CD8-positive, alpha-beta memory T cell (primary cell): ENCODE results near the gene SLC38A8. TPM values are rescaled to one million over a fixed set of nuclear protein-coding genes. Genes with fewer than 3 reads are reported as not detected.
A peak's percentile ranks its signal among the peaks of the same experiment; 100 is the strongest.

Experiments used
- CTCF ChIA-PET: fragments of 350-600 bp; sonication (Branson Sonifier 250); formaldehyde crosslinking; loops from one replicate; lab custom pipeline; 2021; ENCODE audit warnings: antibody characterized with exemption; lab: Charles Lee
- POLR2A ChIA-PET: fragments of 350-600 bp; sonication (Branson Sonifier 250); formaldehyde crosslinking; loops from one replicate; lab custom pipeline; 2021; ENCODE audit warnings: antibody characterized with exemption; lab: Charles Lee
- DNase-seq, 5 donors: peaks; one replicate each; pipeline versions ENCODE4 v3.0.0 to v3.0.0-alpha.2; 2020 to 2022; ENCODE audit warnings: mixed read lengths in 1 of 5
- H3K27ac ChIP-seq: one replicate; pipeline ENCODE4 v1.7.0; 2013; ENCODE audit warnings: low read depth, mild to moderate bottlenecking, low read length, moderate library complexity
- H3K27me3 ChIP-seq: 2 replicates; pipeline ENCODE4 v1.7.0; 2013; ENCODE audit warnings: low read length, mild to moderate bottlenecking; ENCODE audit not compliant: insufficient read depth, poor library complexity, severe bottlenecking
- H3K36me3 ChIP-seq: 2 replicates; pipeline ENCODE4 v1.7.0; 2013; ENCODE audit warnings: mild to moderate bottlenecking, low read length, moderate library complexity; ENCODE audit not compliant: insufficient read depth
- H3K4me1 ChIP-seq: 2 replicates; pipeline ENCODE4 v1.7.0; 2013; ENCODE audit warnings: mild to moderate bottlenecking, low read length, moderate library complexity; ENCODE audit not compliant: insufficient read depth
- H3K4me3 ChIP-seq: 2 replicates; pipeline ENCODE4 v1.7.0; 2013; ENCODE audit warnings: mild to moderate bottlenecking, low read length
- H3K9me3 ChIP-seq: 2 replicates; pipeline ENCODE4 v1.7.0; 2013; ENCODE audit warnings: mild to moderate bottlenecking, low read length
- H3K27ac Mint-ChIP-seq, 8 donors: one replicate each; pipeline ENCODE4 v1.8.0; 2020 to 2021; ENCODE audit warnings: mixed read lengths in 8 of 8, mild to moderate bottlenecking in 6 of 8, inconsistent platforms in 3 of 8, moderate library complexity in 3 of 8
- H3K27me3 Mint-ChIP-seq, 2 donors: one replicate each; pipeline ENCODE4 v1.8.0; 2020 to 2021; ENCODE audit warnings: mixed read lengths in 2 of 2, mild to moderate bottlenecking in 1 of 2, moderate library complexity in 1 of 2
- H3K36me3 Mint-ChIP-seq, 3 donors: one replicate each; pipeline ENCODE4 v1.8.0; 2020 to 2021; ENCODE audit warnings: mixed read lengths in 3 of 3, inconsistent platforms in 1 of 3, mild to moderate bottlenecking in 1 of 3
- H3K4me1 Mint-ChIP-seq, 3 donors: one replicate each; pipeline ENCODE4 v1.8.0; 2020 to 2021; ENCODE audit warnings: mixed read lengths in 3 of 3, inconsistent platforms in 1 of 3, mild to moderate bottlenecking in 1 of 3
- H3K4me3 Mint-ChIP-seq, 7 donors: one replicate each; pipeline ENCODE4 v1.8.0; 2020 to 2021; ENCODE audit warnings: mixed read lengths in 7 of 7, mild to moderate bottlenecking in 6 of 7, moderate library complexity in 4 of 7, inconsistent platforms in 2 of 7
- H3K9me3 Mint-ChIP-seq, 5 donors: one replicate each; pipeline ENCODE4 v1.8.0; 2020 to 2022; ENCODE audit warnings: mixed read lengths in 5 of 5, mild to moderate bottlenecking in 3 of 5, moderate library complexity in 2 of 5, inconsistent platforms in 1 of 5
- polyA plus RNA-seq: library from polyadenylated mRNA; unstranded; fragments of 300-500 nt; fragmentation: Illumina TruSeq; gene quantifications from one replicate; pipeline ENCODE4 v1.2.3, GENCODE V29; 2021
- total RNA-seq, 2 experiments: library from RNA; stranded (reverse); gene quantifications; one replicate each; pipeline ENCODE4 v1.2.3, GENCODE V29; 2021

Gene SLC38A8
- total and polyA plus RNA-seq, 3 experiments from 2014 or later = not detected

GRCh38 chr16:84059111-84059510 is 16.5 kb upstream of the SLC38A8 start:
- H3K27ac ChIP-seq = no peak overlapping the region
- peaks cover 5 to 98% (median 38%) of the 10 kb centered on the region in 3 donors for H3K36me3 Mint-ChIP-seq
- H3K4me1 Mint-ChIP-seq = peaks cover 0 to 2% (median 0%) of the 10 kb centered on the region in 3 donors
- H3K27ac Mint-ChIP-seq = peak overlapping the region in 1 of 8 donors; percentile 47
- no peaks in the 10 kb centered on the region for H3K4me1 ChIP-seq
- H3K36me3 ChIP-seq = peaks cover 69% of the 10 kb centered on the region
- no peak overlapping the region for H3K4me3 Mint-ChIP-seq
- no peak overlapping the region for H3K4me3 ChIP-seq
- no peaks in the 10 kb centered on the region for H3K9me3 ChIP-seq
- ChIA-PET CTCF (interaction anchor here (0.6 to 1.4 kb wide), 2 partner anchors 10 to 41 kb away, joined by 3 to 4 read pairs; no protein-coding TSS in a partner anchor), POLR2A (no interaction called here)
- no peaks in the 10 kb centered on the region for H3K27me3 Mint-ChIP-seq
- no peaks in the 10 kb centered on the region for H3K27me3 ChIP-seq
- no peaks in the 10 kb centered on the region for H3K9me3 Mint-ChIP-seq
- no peak for DNase-seq

- Histone ChIP-seq H3K4me3 (no peak overlapping the region), H3K36me3 (peaks cover 73% of the 10 kb centered on the region), H3K27me3 (no peaks in the 10 kb centered on the region), H3K27ac (no peak overlapping the region), H3K9me3 (no peaks in the 10 kb centered on the region), H3K4me1 (no peaks in the 10 kb centered on the region)
- no peak overlapping the region for H3K4me3 Mint-ChIP-seq
- ChIA-PET CTCF (interaction anchor here (1.4 kb wide), 1 partner anchor 11 kb away, joined by 4 read pairs; no protein-coding TSS in a partner anchor), POLR2A (no interaction called here)
- H3K36me3 Mint-ChIP-seq = peaks cover 5 to 98% (median 42%) of the 10 kb centered on the region in 3 donors
- H3K9me3 Mint-ChIP-seq = no peaks in the 10 kb centered on the region
- H3K4me1 Mint-ChIP-seq = peaks cover 0 to 2% (median 0%) of the 10 kb centered on the region in 3 donors
- H3K27me3 Mint-ChIP-seq = no peaks in the 10 kb centered on the region
- peak in 1 of 5 donors; percentile 32 for DNase-seq
- peak overlapping the region in 1 of 8 donors; percentile 47 for H3K27ac Mint-ChIP-seq
Observed at GRCh38 chr16:84058664-84059063, 16.1 kb upstream of the SLC38A8 start.

GRCh38 chr16:84058211-84058610 is 15.6 kb upstream of the SLC38A8 start:
- no peaks in the 10 kb centered on the region for H3K4me1 ChIP-seq
- H3K4me3 ChIP-seq = no peak overlapping the region
- Mint-ChIP-seq H3K9me3 (no peaks in the 10 kb centered on the region), H3K4me3 (no peak overlapping the region), H3K36me3 (peaks cover 5 to 98% (median 42%) of the 10 kb centered on the region in 3 donors), H3K27ac (peak overlapping the region in 1 of 8 donors; percentile 47), H3K4me1 (no peaks in the 10 kb centered on the region), H3K27me3 (no peaks in the 10 kb centered on the region)
- ChIA-PET CTCF (no interaction called here), POLR2A (no interaction called here)
- peak in 1 of 5 donors; percentile 33 for DNase-seq
- H3K27ac ChIP-seq = no peak overlapping the region
- no peaks in the 10 kb centered on the region for H3K9me3 ChIP-seq
- H3K27me3 ChIP-seq = no peaks in the 10 kb centered on the region
- peaks cover 78% of the 10 kb centered on the region for H3K36me3 ChIP-seq

GRCh38 chr16:84056933-84057332 is 14.3 kb upstream of the SLC38A8 start:
- no peak overlapping the region for H3K4me3 ChIP-seq
- H3K4me1 Mint-ChIP-seq = peaks cover 0 to 1% (median 0%) of the 10 kb centered on the region in 3 donors
- no peak overlapping the region for H3K27ac Mint-ChIP-seq
- ChIA-PET POLR2A (no interaction called here), CTCF (interaction anchor here (1.3 kb wide), 2 partner anchors 31 to 130 kb away, joined by 3 read pairs; partner anchors contain the start of gene TAF1C)
- no peaks in the 10 kb centered on the region for H3K27me3 Mint-ChIP-seq
- H3K4me3 Mint-ChIP-seq = no peak overlapping the region
- H3K36me3 Mint-ChIP-seq = peaks cover 11 to 99% (median 45%) of the 10 kb centered on the region in 3 donors
- H3K9me3 ChIP-seq = no peaks in the 10 kb centered on the region
- no peak overlapping the region for H3K27ac ChIP-seq
- DNase-seq = no peak
- no peaks in the 10 kb centered on the region for H3K27me3 ChIP-seq
- no peaks in the 10 kb centered on the region for H3K9me3 Mint-ChIP-seq
- H3K4me1 ChIP-seq = no peaks in the 10 kb centered on the region
- peaks cover 76% of the 10 kb centered on the region for H3K36me3 ChIP-seq

- POLR2A ChIA-PET = no interaction called here
- CTCF ChIA-PET = interaction anchor here (1.3 kb wide), 1 partner anchor 32 kb away, joined by 3 read pairs; no protein-coding TSS in a partner anchor
Observed at GRCh38 chr16:84055801-84056634, 13.4 kb upstream of the SLC38A8 start.

GRCh38 chr16:84055366-84055765 is 12.8 kb upstream of the SLC38A8 start:
- Mint-ChIP-seq H3K9me3 (no peaks in the 10 kb centered on the region), H3K27me3 (no peaks in the 10 kb centered on the region), H3K36me3 (peaks cover 11 to 87% (median 47%) of the 10 kb centered on the region in 3 donors), H3K4me1 (peaks cover 0 to 1% (median 0%) of the 10 kb centered on the region in 3 donors), H3K27ac (peak overlapping the region in 1 of 8 donors; percentile 36), H3K4me3 (no peak overlapping the region)
- DNase-seq = peak in 1 of 5 donors; percentile 23
- Histone ChIP-seq H3K4me3 (no peak overlapping the region), H3K27ac (no peak overlapping the region), H3K9me3 (no peaks in the 10 kb centered on the region), H3K4me1 (no peaks in the 10 kb centered on the region), H3K36me3 (peaks cover 70% of the 10 kb centered on the region), H3K27me3 (no peaks in the 10 kb centered on the region)
- ChIA-PET POLR2A (no interaction called here), CTCF (no interaction called here)

More at GRCh38 chr16:84055801-84056634, 13.4 kb upstream of the SLC38A8 start:
- Histone ChIP-seq H3K36me3 (peaks cover 70% of the 10 kb centered on the region), H3K27ac (peak overlapping the region; percentile 27), H3K4me3 (no peak overlapping the region), H3K4me1 (no peaks in the 10 kb centered on the region), H3K27me3 (no peaks in the 10 kb centered on the region), H3K9me3 (no peaks in the 10 kb centered on the region)
- no peaks in the 10 kb centered on the region for H3K9me3 Mint-ChIP-seq
- peak overlapping the region in 1 of 8 donors; percentile 14 for H3K27ac Mint-ChIP-seq
- no peak overlapping the region for H3K4me3 Mint-ChIP-seq
- H3K36me3 Mint-ChIP-seq = peaks cover 11 to 90% (median 43%) of the 10 kb centered on the region in 3 donors
- peak in 1 of 5 donors; percentile 27 for DNase-seq
- no peaks in the 10 kb centered on the region for H3K27me3 Mint-ChIP-seq
- H3K4me1 Mint-ChIP-seq = peaks cover 0 to 1% (median 0%) of the 10 kb centered on the region in 3 donors

GRCh38 chr16:84054916-84055315 is 12.3 kb upstream of the SLC38A8 start:
- Mint-ChIP-seq H3K27ac (no peak overlapping the region), H3K27me3 (no peaks in the 10 kb centered on the region), H3K9me3 (no peaks in the 10 kb centered on the region), H3K4me3 (no peak overlapping the region), H3K36me3 (peaks cover 11 to 87% (median 49%) of the 10 kb centered on the region in 3 donors), H3K4me1 (peaks cover 0 to 1% (median 0%) of the 10 kb centered on the region in 3 donors)
- POLR2A ChIA-PET = no interaction called here
- Histone ChIP-seq H3K9me3 (no peaks in the 10 kb centered on the region), H3K27me3 (no peaks in the 10 kb centered on the region), H3K4me3 (no peak overlapping the region), H3K36me3 (peaks cover 73% of the 10 kb centered on the region), H3K27ac (no peak overlapping the region), H3K4me1 (no peaks in the 10 kb centered on the region)
- peak in 1 of 5 donors; percentile 26 for DNase-seq
- CTCF ChIA-PET = no interaction called here

GRCh38 chr16:84054271-84054670 is 11.7 kb upstream of the SLC38A8 start:
- ChIA-PET CTCF (no interaction called here), POLR2A (no interaction called here)
- peaks cover 0 to 1% (median 0%) of the 10 kb centered on the region in 3 donors for H3K4me1 Mint-ChIP-seq
- H3K4me3 Mint-ChIP-seq = no peak overlapping the region
- Histone ChIP-seq H3K4me1 (no peaks in the 10 kb centered on the region), H3K27ac (no peak overlapping the region), H3K9me3 (no peaks in the 10 kb centered on the region), H3K36me3 (peaks cover 70% of the 10 kb centered on the region), H3K4me3 (no peak overlapping the region), H3K27me3 (no peaks in the 10 kb centered on the region)
- DNase-seq = peak in 1 of 5 donors; percentile 42
- no peaks in the 10 kb centered on the region for H3K27me3 Mint-ChIP-seq
- H3K27ac Mint-ChIP-seq = peak overlapping the region in 1 of 8 donors; percentile 17
- no peaks in the 10 kb centered on the region for H3K9me3 Mint-ChIP-seq
- H3K36me3 Mint-ChIP-seq = peaks cover 11 to 87% (median 45%) of the 10 kb centered on the region in 3 donors
